Keratinocyte (primary cell): ENCODE results near the gene MEGF11. TPM values are rescaled to one million over a fixed set of nuclear protein-coding genes. Genes with fewer than 3 reads are reported as not detected.

Source experiments
- DNase-seq: peaks from one replicate; pipeline ENCODE4 v3.0.0-alpha.2; 2011; ENCODE audit warnings: low read depth, missing footprints, low spot score
- FAIRE-seq: peaks from 2 replicates; lab custom pipeline; 2011; peaks lifted over from hg19 to GRCh38; lab: Jason Lieb, UNC
- H2AFZ ChIP-seq: 2 replicates; pipeline ENCODE4 v1.6.0; 2012; ENCODE audit warnings: low read length, control low read depth, inconsistent platforms; ENCODE audit not compliant: control insufficient read depth
- H3K27ac ChIP-seq: 2 replicates; pipeline ENCODE4 v1.5.1; 2011; ENCODE audit warnings: low read length; ENCODE audit not compliant: control insufficient read depth, insufficient read depth
- H3K27me3 ChIP-seq: 3 replicates; pipeline ENCODE4 v1.6.0; 2011; ENCODE audit warnings: low read length; ENCODE audit not compliant: control insufficient read depth, insufficient read depth; ENCODE audit errors: extremely low read depth
- H3K36me3 ChIP-seq, 2 experiments: 2 replicates in 1 of 2; 3 replicates in 1 of 2; pipeline ENCODE4 v1.5.1; 2011; ENCODE audit warnings: low read length in 2 of 2, mild to moderate bottlenecking in 1 of 2; ENCODE audit not compliant: control insufficient read depth in 2 of 2, insufficient read depth in 2 of 2; ENCODE audit errors: extremely low read depth in 1 of 2
- H3K4me1 ChIP-seq: 3 replicates; pipeline ENCODE4 v1.5.1; 2011; ENCODE audit warnings: low read length; ENCODE audit not compliant: control insufficient read depth, insufficient read depth; ENCODE audit errors: extremely low read depth
- H3K4me2 ChIP-seq: 3 replicates; pipeline ENCODE4 v1.6.0; 2011; ENCODE audit warnings: low read depth, low read length; ENCODE audit not compliant: control insufficient read depth, insufficient read depth; ENCODE audit errors: extremely low read depth
- H3K4me3 ChIP-seq, 3 experiments: fragments of 200-600 bp in 1 of 3; sonication (generic) in 1 of 3; 2 replicates in 2 of 3; 3 replicates in 1 of 3; pipeline ENCODE4 v1.5.1; 2011 to 2016; ENCODE audit warnings: low read length in 3 of 3, mild to moderate bottlenecking in 3 of 3, control low read depth in 2 of 3, inconsistent platforms in 1 of 3, low read depth in 1 of 3, mixed read lengths in 1 of 3, mixed run types in 1 of 3, moderate library complexity in 1 of 3; ENCODE audit not compliant: control insufficient read depth in 2 of 3, insufficient read depth in 2 of 3; ENCODE audit errors: extremely low read depth in 1 of 3
- H3K79me2 ChIP-seq: 2 replicates; pipeline ENCODE4 v1.6.0; 2012; ENCODE audit warnings: low read length; ENCODE audit not compliant: control insufficient read depth, insufficient read depth
- H3K9ac ChIP-seq: 3 replicates; pipeline ENCODE4 v1.6.0; 2011; ENCODE audit warnings: low read length; ENCODE audit not compliant: control insufficient read depth, insufficient read depth; ENCODE audit errors: extremely low read depth
- H3K9me1 ChIP-seq: 3 replicates; pipeline ENCODE4 v1.6.0; 2011; ENCODE audit warnings: low read length; ENCODE audit not compliant: control insufficient read depth, insufficient read depth; ENCODE audit errors: extremely low read depth
- H3K9me3 ChIP-seq: 2 replicates; pipeline ENCODE4 v1.5.1; 2012; ENCODE audit warnings: low read depth, low read length; ENCODE audit not compliant: control insufficient read depth
- H4K20me1 ChIP-seq: 3 replicates; pipeline ENCODE4 v1.6.0; 2011; ENCODE audit warnings: low read length; ENCODE audit not compliant: control insufficient read depth, insufficient read depth; ENCODE audit errors: extremely low read depth
- CTCF ChIP-seq, 3 experiments: IDR thresholded peaks in 1 of 3; conservative IDR thresholded peaks in 1 of 3; optimal IDR thresholded peaks in 1 of 3; 2 replicates in 2 of 3; 3 replicates in 1 of 3; pipeline versions ENCODE3 to v1.5.1; 2011; ENCODE audit warnings: low read length in 3 of 3, mild to moderate bottlenecking in 3 of 3, moderate library complexity in 2 of 3, control low read depth in 1 of 3, inconsistent platforms in 1 of 3; ENCODE audit not compliant: insufficient read depth in 2 of 3; ENCODE audit errors: extremely low read depth in 1 of 3
- EZH2 ChIP-seq: IDR thresholded peaks from one replicate; pipeline ENCODE4 v1.6.1; 2012; ENCODE audit warnings: inconsistent platforms, mild to moderate bottlenecking, low read length, moderate library complexity
- dilution Hi-C: fragments of 300-500 bp; cut with MboI; formaldehyde crosslinking; loops from one replicate; pipeline ENCODE4 v1.7.0; 2020; ENCODE audit warnings: low sequenced_read_pairs; ENCODE audit not compliant: extremely low pct_ligation_motif_present
- polyA plus RNA-seq, 5 experiments: library from polyadenylated mRNA; depleted of rRNA in 3 of 5; stranded (reverse) in 3 of 5; stranded (forward) in 1 of 5; unstranded in 1 of 5; fragments of >200 nt; gene quantifications; 1 replicate in 1 of 5; 2 replicates in 3 of 5; 3 replicates in 1 of 5; pipeline versions ENCODE4 v1.2.1 to v1.2.3, GENCODE V29; 2011 to 2012; ENCODE audit warnings: missing spikeins in 2 of 5, low read depth in 1 of 5, low replicate concordance in 1 of 5

MEGF11 gene
- polyA plus RNA-seq, 1 donor (not counting 4 experiments of a cell fraction or from before 2014, with no cell fraction given) = not detected

GRCh38 chr15:66023311-66023972 lies 230.1 kb downstream of the MEGF11 start:
- Histone ChIP-seq H3K4me3 (no peak overlapping the region), H2AFZ (no peak overlapping the region), H3K79me2 (no peaks in the 10 kb centered on the region), H4K20me1 (no peaks in the 10 kb centered on the region), H3K36me3 (no peaks in the 10 kb centered on the region), H3K4me2 (no peak overlapping the region), H3K4me1 (peaks cover 35% of the 10 kb centered on the region), H3K27ac (no peak overlapping the region), H3K9me1 (no peaks in the 10 kb centered on the region), H3K9ac (no peak overlapping the region), H3K9me3 (no peaks in the 10 kb centered on the region), H3K27me3 (peaks cover 1% of the 10 kb centered on the region)
- dilution Hi-C loops = no loop called here
- TF ChIP-seq CTCF (optimal IDR thresholded peaks at IDR 0.05 in 1 of 3, IDR thresholded peaks at IDR 0.05 in 1 of 3, conservative IDR thresholded peaks at IDR 0.05 in 1 of 3; ENCODE audit: extremely low read depth in 1 of 3, insufficient read depth in 2 of 3, low read length in 3 of 3) = no peak
- TF ChIP-seq EZH2 = no peak
- FAIRE-seq (no peak), DNase-seq (no peak)

GRCh38 chr15:66022163-66022525 lies 231.4 kb downstream of the MEGF11 start:
- DNase-seq (no peak), FAIRE-seq (no peak)
- H3K4me2 ChIP-seq = no peak overlapping the region
- no peak overlapping the region for H3K4me3 ChIP-seq
- H3K36me3 ChIP-seq = no peaks in the 10 kb centered on the region
- no peak for TF ChIP-seq CTCF (optimal IDR thresholded peaks at IDR 0.05 in 1 of 3, IDR thresholded peaks at IDR 0.05 in 1 of 3, conservative IDR thresholded peaks at IDR 0.05 in 1 of 3; ENCODE audit: extremely low read depth in 1 of 3, insufficient read depth in 2 of 3, low read length in 3 of 3)
- TF ChIP-seq EZH2 = no peak
- dilution Hi-C loops = no loop called here
- H3K27ac ChIP-seq = no peak overlapping the region
- H3K27me3 ChIP-seq = peaks cover 9% of the 10 kb centered on the region
- H3K9me3 ChIP-seq = no peaks in the 10 kb centered on the region
- peaks cover 24% of the 10 kb centered on the region for H3K4me1 ChIP-seq
- no peaks in the 10 kb centered on the region for H4K20me1 ChIP-seq
- H3K9me1 ChIP-seq = no peaks in the 10 kb centered on the region
- H2AFZ ChIP-seq = no peak overlapping the region
- H3K9ac ChIP-seq = no peak overlapping the region
- no peaks in the 10 kb centered on the region for H3K79me2 ChIP-seq
